HL-60/S4 treated with phorbol 12-myristate 13-acetate at 8.2 ng/mL for 4 days and 3 days (cell line): ENCODE results near the gene BTN2A1.
"Not testable (repeated sequence)": the region's sequence is repeated elsewhere in the genome, so short reads cannot be mapped to it uniquely, and the experiment has no call there.

Source experiments
- in situ Hi-C: fragments of 300-500 bp; cut with MboI; formaldehyde crosslinking; loops from 2 replicates; pipeline ENCODE4 v1.15.0; 2022; ENCODE audit warnings: low sequenced_read_pairs

Gene BTN2A1

GRCh38 chr6:26432627-26433201, 25.0 kb upstream of the BTN2A1 start:
- in situ Hi-C loops = no loop called here

GRCh38 chr6:26433680-26434079, 24.1 kb upstream of the BTN2A1 start:
- in situ Hi-C loops = not testable (repeated sequence)

- in situ Hi-C loops = no loop called here
These were observed 21.7 kb upstream of the BTN2A1 start for GRCh38 chr6:26436018-26436417.

- in situ Hi-C loops = no loop called here
These were observed 20.2 kb upstream of the BTN2A1 start for GRCh38 chr6:26437550-26437949.

- in situ Hi-C loops = no loop called here
These were observed 19.8 kb upstream of the BTN2A1 start for GRCh38 chr6:26438000-26438399.

- in situ Hi-C loops = no loop called here
These were observed 18.3 kb upstream of the BTN2A1 start for GRCh38 chr6:26439151-26440125.

- in situ Hi-C loops = no loop called here
These were observed 16.8 kb upstream of the BTN2A1 start for GRCh38 chr6:26440977-26441358.

GRCh38 chr6:26441977-26442376, 15.8 kb upstream of the BTN2A1 start:
- in situ Hi-C loops = no loop called here

GRCh38 chr6:26445934-26446667, 11.7 kb upstream of the BTN2A1 start:
- in situ Hi-C loops = no loop called here

- in situ Hi-C loops = no loop called here
These were observed 10.5 kb upstream of the BTN2A1 start for GRCh38 chr6:26447257-26447656.

- in situ Hi-C loops = no loop called here
These were observed 7.5 kb upstream of the BTN2A1 start for GRCh38 chr6:26450240-26450639.

- in situ Hi-C loops = no loop called here
These were observed 5.0 kb upstream of the BTN2A1 start for GRCh38 chr6:26452631-26453235.

GRCh38 chr6:26454631-26455030, 3.1 kb upstream of the BTN2A1 start:
- in situ Hi-C loops = no loop called here

GRCh38 chr6:26455357-26455970, 2.3 kb upstream of the BTN2A1 start:
- in situ Hi-C loops = no loop called here

- in situ Hi-C loops = no loop called here
These were observed 420 bp upstream of the BTN2A1 start for GRCh38 chr6:26457264-26457805.

GRCh38 chr6:26459023-26459810, 1.5 kb downstream of the BTN2A1 start:
- in situ Hi-C loops = no loop called here

GRCh38 chr6:26461353-26461752, 3.6 kb downstream of the BTN2A1 start:
- in situ Hi-C loops = not testable (repeated sequence)

- in situ Hi-C loops = no loop called here
These were observed 6.3 kb downstream of the BTN2A1 start for GRCh38 chr6:26464014-26464413.

GRCh38 chr6:26464416-26465131, 6.8 kb downstream of the BTN2A1 start:
- in situ Hi-C loops = no loop called here
